Upper lobe of left lung (tissue), 6 donors: ENCODE data around the gene SLC28A2. TPM values are rescaled to one million over a fixed set of nuclear protein-coding genes. Genes with fewer than 3 reads are reported as not detected.
A peak's percentile ranks its signal among the peaks of the same experiment; 100 is the strongest.

Experiments
- ATAC-seq, 2 donors: fragments of 200-7000 bp; cut with Tn5 transposase; one replicate each; pipeline ENCODE4 v1.9.1; 2022; ENCODE audit warnings: mild to moderate bottlenecking in 2 of 2, moderate library complexity in 2 of 2; ENCODE audit not compliant: low FRiP score in 2 of 2
- DNase-seq, 2 donors: peaks; one replicate each; pipeline ENCODE4 v3.0.0-alpha.2; 2019 to 2020
- H3K27ac ChIP-seq, 4 donors: fragments of 200-600 bp; sonication (generic); one replicate each; pipeline ENCODE4 v1.5.1; 2016 to 2019
- H3K27me3 ChIP-seq, 4 donors: fragments of 200-600 bp; sonication (generic); one replicate each; pipeline ENCODE4 v1.5.1; 2017 to 2019
- H3K36me3 ChIP-seq, 4 donors: fragments of 200-600 bp; sonication (generic); one replicate each; pipeline ENCODE4 v1.5.1; 2016 to 2019
- H3K4me1 ChIP-seq, 4 donors: fragments of 200-600 bp; sonication (generic); one replicate each; pipeline ENCODE4 v1.5.1; 2018 to 2019
- H3K4me3 ChIP-seq, 4 donors: fragments of 200-600 bp; sonication (generic); one replicate each; pipeline ENCODE4 v1.5.1; 2017 to 2019; ENCODE audit warnings: mild to moderate bottlenecking in 2 of 4, moderate library complexity in 1 of 4
- H3K9me3 ChIP-seq, 4 donors: fragments of 200-600 bp; sonication (generic); one replicate each; pipeline ENCODE4 v1.5.1; 2018 to 2019
- EP300 ChIP-seq, 4 donors: sonication (generic); formaldehyde crosslinking; IDR thresholded peaks; one replicate each; pipeline ENCODE4 v1.5.1; 2017; ENCODE audit warnings: antibody characterized with exemption in 4 of 4, control low read depth in 2 of 4
- POLR2A ChIP-seq, 4 donors: fragments of 450-650 bp; IDR thresholded peaks; one replicate each; pipeline ENCODE4 v1.5.1; 2016 to 2017; ENCODE audit warnings: antibody characterized with exemption in 4 of 4, mild to moderate bottlenecking in 2 of 4
- POLR2AphosphoS5 ChIP-seq, 2 donors: sonication (generic); formaldehyde crosslinking; IDR thresholded peaks; one replicate each; pipeline ENCODE4 v1.5.1; 2017; ENCODE audit warnings: antibody characterized with exemption in 2 of 2
- WGBS, 2 donors: methylation state at CpG; one replicate each; pipeline ENCODE4 v1.1.5; 2017 to 2018; 5-methylcytosine and 5-hydroxymethylcytosine counted together
- total RNA-seq, 6 donors: library from RNA; depleted of rRNA in 4 of 6; stranded (reverse); fragments of >200 nt in 4 of 6; gene quantifications; one replicate each; pipeline versions ENCODE4 v1.1.0 to v1.2.1, GENCODE V29; 2016 to 2021
- TF ChIP-seq, protein P1 (sequence below), 6 experiments: fragments of 450-650 bp in 4 of 6; fragments of 200-600 bp in 2 of 6; sonication (generic) in 2 of 6; IDR thresholded peaks; one replicate each; pipeline ENCODE4 v1.5.1; 2016 to 2019; ENCODE audit warnings: antibody characterized with exemption in 6 of 6
- donor health status: DM: no; HTN: no; CAD: no; lungs with moderate emphysema.
- donor health status: DM: no; HTN: yes; CAD: no; lungs with severe emphysema.

The SLC28A2 gene
- total RNA-seq, 6 donors from 2014 or later: 0.20 TPM; not detected in 5

DNA sequence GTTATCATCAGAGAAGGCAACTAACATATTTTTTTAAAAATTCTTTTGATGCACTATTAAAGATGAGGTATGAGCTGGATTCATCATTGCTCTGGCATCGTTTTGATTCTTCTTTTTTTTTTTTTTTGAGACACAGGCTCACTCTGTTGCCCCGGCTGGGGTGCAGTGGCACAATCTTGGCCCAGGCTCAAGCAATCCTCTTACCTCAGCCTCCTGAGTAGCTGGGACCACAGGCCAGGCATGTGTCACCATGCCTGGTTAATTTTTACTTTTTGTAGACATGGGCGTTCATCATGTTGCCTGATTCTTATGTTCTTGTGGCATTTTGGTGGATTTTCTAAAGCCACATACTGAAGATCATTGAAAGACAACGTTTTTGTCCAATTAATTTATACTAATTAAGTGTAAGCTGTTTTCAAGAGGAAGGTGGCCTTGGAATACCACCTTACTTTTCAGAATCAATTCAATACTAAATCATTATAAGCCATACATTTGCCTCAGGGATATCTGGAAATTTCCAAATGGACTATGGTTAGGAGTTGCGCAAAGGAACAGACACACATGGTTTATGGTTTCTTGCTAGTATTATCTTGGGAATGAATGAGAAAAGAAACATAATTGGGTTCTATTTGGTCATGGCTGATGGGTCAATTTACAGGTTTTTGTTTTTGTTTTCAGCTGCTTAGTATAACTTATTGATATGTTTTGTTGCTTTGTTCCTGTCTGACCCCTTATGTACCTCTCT, 22.8 kb downstream of the SLC28A2 start:
- no peak for TF ChIP-seq POLR2AphosphoS5 (IDR thresholded peaks at IDR 0.05)
- TF ChIP-seq POLR2A (IDR thresholded peaks at IDR 0.05): no peak
- TF ChIP-seq, protein P1, sequence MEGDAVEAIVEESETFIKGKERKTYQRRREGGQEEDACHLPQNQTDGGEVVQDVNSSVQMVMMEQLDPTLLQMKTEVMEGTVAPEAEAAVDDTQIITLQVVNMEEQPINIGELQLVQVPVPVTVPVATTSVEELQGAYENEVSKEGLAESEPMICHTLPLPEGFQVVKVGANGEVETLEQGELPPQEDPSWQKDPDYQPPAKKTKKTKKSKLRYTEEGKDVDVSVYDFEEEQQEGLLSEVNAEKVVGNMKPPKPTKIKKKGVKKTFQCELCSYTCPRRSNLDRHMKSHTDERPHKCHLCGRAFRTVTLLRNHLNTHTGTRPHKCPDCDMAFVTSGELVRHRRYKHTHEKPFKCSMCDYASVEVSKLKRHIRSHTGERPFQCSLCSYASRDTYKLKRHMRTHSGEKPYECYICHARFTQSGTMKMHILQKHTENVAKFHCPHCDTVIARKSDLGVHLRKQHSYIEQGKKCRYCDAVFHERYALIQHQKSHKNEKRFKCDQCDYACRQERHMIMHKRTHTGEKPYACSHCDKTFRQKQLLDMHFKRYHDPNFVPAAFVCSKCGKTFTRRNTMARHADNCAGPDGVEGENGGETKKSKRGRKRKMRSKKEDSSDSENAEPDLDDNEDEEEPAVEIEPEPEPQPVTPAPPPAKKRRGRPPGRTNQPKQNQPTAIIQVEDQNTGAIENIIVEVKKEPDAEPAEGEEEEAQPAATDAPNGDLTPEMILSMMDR (IDR thresholded peaks at IDR 0.05): no peak
- no peak for TF ChIP-seq EP300 (IDR thresholded peaks at IDR 0.05)
- ATAC-seq (no peak), DNase-seq (no peak)
- H3K27me3 ChIP-seq: no peaks in the 10 kb centered on the region
- H3K27ac ChIP-seq: no peak overlapping the region
- H3K9me3 ChIP-seq: no peaks in the 10 kb centered on the region
- H3K4me3 ChIP-seq: no peak overlapping the region
- 73 to 74% methylated on average over 5 of the region's 5 CpGs for WGBS, 2 donors
- H3K36me3 ChIP-seq: no peaks in the 10 kb centered on the region
- peaks cover 6 to 10% (median 9%) of the 10 kb centered on the region in 4 donors for H3K4me1 ChIP-seq

DNA sequence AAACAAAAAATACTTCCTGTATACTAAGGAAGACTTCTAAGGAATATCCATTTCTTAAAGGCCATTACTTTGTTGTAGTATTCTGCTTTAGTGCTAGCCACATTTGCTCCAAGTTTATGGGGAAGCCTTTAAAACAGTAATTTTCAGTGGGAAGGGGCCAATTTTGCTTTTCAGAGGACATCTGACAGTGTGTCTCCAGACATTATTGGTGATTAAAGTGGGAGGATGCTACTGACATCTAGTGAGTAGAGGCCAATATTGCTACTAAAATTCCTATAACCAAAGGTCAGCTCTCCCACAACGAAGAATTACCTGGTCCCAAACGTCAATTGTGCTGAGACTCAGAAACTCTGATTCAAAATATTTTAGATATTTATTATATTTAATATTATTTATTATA, 24.8 kb downstream of the SLC28A2 start:
- ATAC-seq (no peak), DNase-seq (no peak)
- Histone ChIP-seq H3K27ac (no peak overlapping the region), H3K9me3 (no peaks in the 10 kb centered on the region), H3K36me3 (no peaks in the 10 kb centered on the region), H3K27me3 (no peaks in the 10 kb centered on the region), H3K4me1 (peaks cover 6 to 13% (median 11%) of the 10 kb centered on the region in 4 donors), H3K4me3 (no peak overlapping the region)
- WGBS, 2 donors: 2 to 7% methylated on average over 2 of the region's 2 CpGs
- no peak for TF ChIP-seq POLR2AphosphoS5 (IDR thresholded peaks at IDR 0.05)
- TF ChIP-seq, protein P1 (IDR thresholded peaks at IDR 0.05): peak in 4 of 6 experiments; percentile 18 to 40 (median 26)

DNA sequence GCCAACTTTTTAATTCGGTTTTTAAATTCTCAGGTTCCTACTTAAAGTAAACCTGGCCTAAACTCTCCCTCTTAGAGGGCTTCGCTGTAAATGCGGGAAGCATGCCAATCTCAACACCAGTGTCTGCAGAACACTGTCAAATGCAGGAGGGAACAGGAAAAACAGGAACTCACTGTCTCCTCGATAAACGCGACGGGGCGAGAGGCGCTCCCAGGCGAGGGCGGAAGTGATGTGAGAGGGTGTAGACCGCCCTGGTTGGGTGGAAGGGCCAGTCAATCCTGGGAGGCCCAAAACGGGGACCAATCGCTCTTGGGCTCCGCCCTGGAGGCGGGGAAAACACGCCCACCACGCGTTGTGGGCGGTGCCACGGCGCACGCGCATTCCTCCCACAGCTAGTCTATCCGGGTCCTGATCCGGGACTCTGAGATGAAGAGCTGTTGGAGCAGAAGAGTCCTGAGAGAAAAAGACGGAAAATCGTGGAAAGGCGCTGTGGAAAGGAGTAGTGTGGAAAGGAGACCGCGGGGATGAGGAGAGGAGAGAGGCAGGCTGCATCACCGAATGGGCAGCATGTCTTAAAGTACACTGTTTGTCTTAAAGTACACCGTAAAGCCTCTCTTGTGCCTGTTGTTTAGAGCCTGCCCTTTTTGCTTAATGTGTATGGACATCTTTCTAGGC, 27.1 kb downstream of the SLC28A2 start:
- H3K27ac ChIP-seq: peak overlapping the region; percentile 79 to 85 (median 84)
- no peaks in the 10 kb centered on the region for H3K9me3 ChIP-seq
- no peaks in the 10 kb centered on the region for H3K36me3 ChIP-seq
- DNase-seq (peak; percentile 93 to 99), ATAC-seq (peak; percentile 100)
- TF ChIP-seq, protein P1 (IDR thresholded peaks at IDR 0.05): peak in 1 of 6 experiments; percentile 7
- peak in 3 of 4 donors; percentile 45 to 90 (median 63) for TF ChIP-seq POLR2A (IDR thresholded peaks at IDR 0.05)
- TF ChIP-seq EP300 (IDR thresholded peaks at IDR 0.05): peak in 1 of 4 donors; percentile 21
- peak; percentile 94 to 96 for TF ChIP-seq POLR2AphosphoS5 (IDR thresholded peaks at IDR 0.05)
- peaks cover 0 to 5% (median 0%) of the 10 kb centered on the region in 4 donors for H3K27me3 ChIP-seq
- H3K4me1 ChIP-seq: peaks cover 6 to 13% (median 11%) of the 10 kb centered on the region in 4 donors
- H3K4me3 ChIP-seq: peak overlapping the region; percentile 37 to 60 (median 54)
- WGBS, 2 donors: 1% methylated on average over 27 to 32 of the region's 33 CpGs

DNA sequence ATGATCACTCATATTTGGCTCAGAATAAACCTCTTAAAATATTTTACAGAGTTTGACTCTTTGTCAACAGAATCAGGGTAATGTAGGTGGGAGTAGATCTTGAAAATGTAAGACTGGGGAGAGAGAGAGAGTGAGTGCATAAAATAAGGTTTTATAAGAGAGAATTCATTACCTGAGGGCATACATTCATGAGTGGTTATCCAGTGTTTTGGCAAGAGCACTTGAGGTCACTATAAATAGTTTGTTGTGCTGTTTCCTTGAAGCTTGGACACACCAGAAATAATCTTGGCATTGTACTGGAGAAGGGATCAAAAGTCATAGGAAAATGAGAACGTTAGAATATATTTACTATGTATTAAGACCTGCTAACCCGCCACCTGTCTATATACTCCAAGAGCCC, 33.4 kb downstream of the SLC28A2 start:
- WGBS, 2 donors: 57 to 58% methylated on average over 2 of the region's 2 CpGs
- Histone ChIP-seq H3K36me3 (no peaks in the 10 kb centered on the region), H3K4me3 (no peak overlapping the region), H3K27me3 (peaks cover 0 to 6% (median 0%) of the 10 kb centered on the region in 4 donors), H3K27ac (no peak overlapping the region), H3K4me1 (no peaks in the 10 kb centered on the region), H3K9me3 (no peaks in the 10 kb centered on the region)
- DNase-seq (no peak), ATAC-seq (no peak)
- TF ChIP-seq EP300 (IDR thresholded peaks at IDR 0.05) (no peak), POLR2A (IDR thresholded peaks at IDR 0.05) (no peak), POLR2AphosphoS5 (IDR thresholded peaks at IDR 0.05) (no peak)
- TF ChIP-seq, protein P1 (IDR thresholded peaks at IDR 0.05): no peak
